PC-3 (cell line): ENCODE measurements around the gene TLNRD1.

ENCODE experiments used
- CTCF ChIP-seq: fragments of 300-600 bp; sonication (generic); conservative IDR thresholded peaks from 2 replicates; pipeline ENCODE4 v1.5.1; 2017; ENCODE audit warnings: antibody characterized with exemption, low read depth, mild to moderate bottlenecking, low read length
- EZH2 ChIP-seq: fragments of 300-600 bp; sonication (generic); IDR thresholded peaks from one replicate; pipeline ENCODE4 v1.6.1; 2017; ENCODE audit warnings: antibody characterized with exemption, mild to moderate bottlenecking, low read length; ENCODE audit not compliant: unreplicated experiment

GRCh38 chr15:81032818-81033217 lies 32.1 kb downstream of the TLNRD1 start:
- no peak for TF ChIP-seq CTCF
- no peak for TF ChIP-seq EZH2
